ENCODE results near the gene MIA. TPM values are rescaled to one million over a fixed set of nuclear protein-coding genes. Genes with fewer than 3 reads are reported as not detected.
"Not testable (repeated sequence)": the region's sequence is repeated elsewhere in the genome, so short reads cannot be mapped to it uniquely, and the experiment has no call there.

The MIA gene
- total RNA-seq, 2 donors from 2014 or later: not detected

- H3K27ac ChIP-seq: no peak overlapping the region
- peaks cover 67% of the 10 kb centered on the region for H3K36me3 ChIP-seq
- DNase-seq (ENCODE audit: low spot score) (no peak), ATAC-seq (ENCODE audit: insufficient number of reproducible peaks, low FRiP score, low read depth) (no peak)
- H3K27me3 ChIP-seq (replicated peaks; ENCODE audit: insufficient read depth): no peaks in the 10 kb centered on the region
- no peak for TF ChIP-seq CTCF (IDR thresholded peaks at IDR 0.05)
- H3K9me3 ChIP-seq: no peaks in the 10 kb centered on the region
- no peak overlapping the region for H3K4me3 ChIP-seq
- H3K4me1 ChIP-seq (ENCODE audit: control insufficient read depth in 1 of 2, low read depth in 2 of 2): peaks cover 7 to 25% of the 10 kb centered on the region in 2 donors
Measured at GRCh38 chr19:40759352-40759751, 16.0 kb upstream of the MIA start.

- no peak overlapping the region for H3K27ac ChIP-seq
- DNase-seq (ENCODE audit: low spot score) (no peak), ATAC-seq (ENCODE audit: insufficient number of reproducible peaks, low FRiP score, low read depth) (no peak)
- H3K27me3 ChIP-seq (replicated peaks; ENCODE audit: insufficient read depth): no peaks in the 10 kb centered on the region
- no peaks in the 10 kb centered on the region for H3K9me3 ChIP-seq
- TF ChIP-seq CTCF (IDR thresholded peaks at IDR 0.05): no peak
- H3K4me1 ChIP-seq (ENCODE audit: control insufficient read depth in 1 of 2, low read depth in 2 of 2): no peaks in the 10 kb centered on the region
- peaks cover 81% of the 10 kb centered on the region for H3K36me3 ChIP-seq
- no peak overlapping the region for H3K4me3 ChIP-seq
Measured at GRCh38 chr19:40762754-40763470, 12.4 kb upstream of the MIA start.

- H3K9me3 ChIP-seq: no peaks in the 10 kb centered on the region
- no peaks in the 10 kb centered on the region for H3K27me3 ChIP-seq (replicated peaks; ENCODE audit: insufficient read depth)
- no peak overlapping the region for H3K4me3 ChIP-seq
- no peak for TF ChIP-seq CTCF (IDR thresholded peaks at IDR 0.05)
- H3K27ac ChIP-seq: no peak overlapping the region
- no peak for ATAC-seq (ENCODE audit: insufficient number of reproducible peaks, low FRiP score, low read depth)
- peaks cover 75% of the 10 kb centered on the region for H3K36me3 ChIP-seq
- no peak for DNase-seq (ENCODE audit: low spot score)
- H3K4me1 ChIP-seq (ENCODE audit: control insufficient read depth in 1 of 2, low read depth in 2 of 2): no peaks in the 10 kb centered on the region
Measured at GRCh38 chr19:40763526-40763925, 11.8 kb upstream of the MIA start.

- Histone ChIP-seq H3K9me3 (no peaks in the 10 kb centered on the region), H3K36me3 (peaks cover 71% of the 10 kb centered on the region), H3K4me3 (no peak overlapping the region), H3K27ac (no peak overlapping the region), H3K27me3 (replicated peaks; ENCODE audit: insufficient read depth) (no peaks in the 10 kb centered on the region), H3K4me1 (ENCODE audit: control insufficient read depth in 1 of 2, low read depth in 2 of 2) (no peaks in the 10 kb centered on the region)
- DNase-seq (ENCODE audit: low spot score) (no peak), ATAC-seq (ENCODE audit: insufficient number of reproducible peaks, low FRiP score, low read depth) (no peak)
- TF ChIP-seq CTCF (IDR thresholded peaks at IDR 0.05): no peak
Measured at GRCh38 chr19:40763963-40764362, 11.4 kb upstream of the MIA start.

- H3K9me3 ChIP-seq; ATAC-seq (ENCODE audit: insufficient number of reproducible peaks, low FRiP score, low read depth); H3K27me3 ChIP-seq (replicated peaks; ENCODE audit: insufficient read depth); H3K4me3 ChIP-seq; DNase-seq (ENCODE audit: low spot score); H3K27ac ChIP-seq; H3K4me1 ChIP-seq (ENCODE audit: control insufficient read depth in 1 of 2, low read depth in 2 of 2): not testable (repeated sequence)
- H3K36me3 ChIP-seq: peaks cover 50% of the 10 kb centered on the region
Measured at GRCh38 chr19:40766385-40766784, 8.9 kb upstream of the MIA start.

- Histone ChIP-seq H3K4me3 (no peak overlapping the region), H3K27ac (no peak overlapping the region), H3K9me3 (no peaks in the 10 kb centered on the region), H3K36me3 (peaks cover 26% of the 10 kb centered on the region), H3K4me1 (ENCODE audit: control insufficient read depth in 1 of 2, low read depth in 2 of 2) (no peaks in the 10 kb centered on the region), H3K27me3 (replicated peaks; ENCODE audit: insufficient read depth) (no peaks in the 10 kb centered on the region)
- ATAC-seq (ENCODE audit: insufficient number of reproducible peaks, low FRiP score, low read depth) (no peak), DNase-seq (ENCODE audit: low spot score) (no peak)
- TF ChIP-seq CTCF (IDR thresholded peaks at IDR 0.05): no peak
Measured at GRCh38 chr19:40768869-40769268, 6.5 kb upstream of the MIA start.

GRCh38 chr19:40771101-40771862 is 4.0 kb upstream of the MIA start:
- not testable (repeated sequence) for H3K36me3 ChIP-seq; H3K4me1 ChIP-seq (ENCODE audit: control insufficient read depth in 1 of 2, low read depth in 2 of 2); H3K4me3 ChIP-seq; H3K27me3 ChIP-seq (replicated peaks; ENCODE audit: insufficient read depth); H3K27ac ChIP-seq; ATAC-seq (ENCODE audit: insufficient number of reproducible peaks, low FRiP score, low read depth); H3K9me3 ChIP-seq; DNase-seq (ENCODE audit: low spot score)

All from thoracic aorta (tissue), 2 donors.